ENCODE data around the gene JAZF1. TPM values are rescaled to one million over a fixed set of nuclear protein-coding genes. Genes with fewer than 3 reads are reported as not detected.

Gene JAZF1
- total RNA-seq, 2 donors from 2014 or later: 20.0 to 21.3 TPM

DNA sequence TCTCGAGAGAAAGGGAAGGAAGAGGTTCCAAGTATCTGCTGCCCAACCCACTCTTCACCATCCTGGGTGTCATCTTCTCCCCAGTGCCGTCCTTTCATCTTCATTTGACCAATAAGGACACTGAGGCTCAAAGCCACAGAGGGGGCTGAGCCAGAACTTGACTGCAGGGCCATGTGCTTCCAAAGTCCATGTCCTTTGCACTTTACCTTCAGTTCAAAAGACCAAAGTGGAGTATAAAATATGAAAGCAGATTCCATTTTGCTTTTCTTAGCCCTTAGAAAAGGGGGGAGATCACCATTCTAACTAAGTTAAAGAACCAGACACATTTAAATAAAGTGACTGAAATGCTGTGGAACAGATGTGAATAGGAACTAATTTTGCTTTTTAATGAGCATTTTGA, 56.2 kb downstream of the JAZF1 start:
- no peak for DNase-seq
- no peak for ATAC-seq
- intact Hi-C loops (cut with DNase I): no loop called here

DNA sequence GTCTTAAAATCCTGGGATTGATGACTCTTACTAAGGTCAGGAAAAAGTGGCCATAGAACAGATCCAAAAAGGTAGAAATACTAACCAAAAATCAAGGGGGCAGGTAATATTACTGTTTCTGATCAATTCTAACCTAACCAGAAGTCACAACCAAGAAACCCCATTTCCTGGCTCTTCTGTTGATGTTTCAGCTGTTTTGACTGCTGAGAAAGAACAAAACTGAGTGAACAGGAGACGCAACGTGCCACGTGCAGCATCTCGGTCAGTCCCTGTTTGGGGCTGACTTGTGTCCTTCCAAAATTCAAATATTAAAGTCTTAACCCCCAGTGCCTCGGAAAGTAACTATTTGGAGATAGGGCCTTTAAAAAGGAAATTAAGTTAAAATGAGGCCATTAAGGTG, 56.8 kb downstream of the JAZF1 start:
- ATAC-seq (no peak), DNase-seq (no peak)
- intact Hi-C loops (cut with DNase I): no loop called here

DNA sequence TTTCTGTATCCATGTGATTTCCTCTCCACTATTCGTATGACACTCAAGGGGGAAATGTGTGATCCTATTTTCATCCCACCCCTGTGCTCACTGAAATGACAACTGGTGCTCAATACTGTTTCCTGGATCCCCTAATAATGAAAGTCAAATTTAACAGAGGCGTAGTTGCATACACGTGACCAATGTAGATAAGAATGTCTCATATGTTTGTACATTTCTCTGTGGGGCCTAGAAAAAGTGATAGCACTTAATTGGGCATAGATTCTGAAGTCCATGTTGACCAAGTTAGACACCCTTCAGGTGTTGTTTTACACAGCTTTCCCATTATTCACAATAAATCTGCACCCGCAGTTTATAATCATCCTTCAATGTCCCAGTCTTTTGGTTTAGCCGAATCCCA, 59.1 kb downstream of the JAZF1 start:
- intact Hi-C loops (cut with DNase I): no loop called here
- DNase-seq (no peak), ATAC-seq (no peak)

- ATAC-seq: no peak
- DNase-seq: no peak
- intact Hi-C loops (cut with DNase I): no loop called here
Measured at GRCh38 chr7:28116041-28116440, 64.6 kb downstream of the JAZF1 start.

- DNase-seq (no peak), ATAC-seq (peak in 1 of 2 donors; percentile 28)
- intact Hi-C loops (cut with DNase I): no loop called here
Measured at GRCh38 chr7:28115261-28115660, 65.3 kb downstream of the JAZF1 start.

- intact Hi-C loops (cut with DNase I): no loop called here
- ATAC-seq (no peak), DNase-seq (no peak)
Measured at GRCh38 chr7:28114056-28114455, 66.5 kb downstream of the JAZF1 start.

- DNase-seq (no peak), ATAC-seq (peak; percentile 25 to 67)
- intact Hi-C loops (cut with DNase I): no loop called here
Measured at GRCh38 chr7:28112883-28113540, 67.6 kb downstream of the JAZF1 start.

DNA sequence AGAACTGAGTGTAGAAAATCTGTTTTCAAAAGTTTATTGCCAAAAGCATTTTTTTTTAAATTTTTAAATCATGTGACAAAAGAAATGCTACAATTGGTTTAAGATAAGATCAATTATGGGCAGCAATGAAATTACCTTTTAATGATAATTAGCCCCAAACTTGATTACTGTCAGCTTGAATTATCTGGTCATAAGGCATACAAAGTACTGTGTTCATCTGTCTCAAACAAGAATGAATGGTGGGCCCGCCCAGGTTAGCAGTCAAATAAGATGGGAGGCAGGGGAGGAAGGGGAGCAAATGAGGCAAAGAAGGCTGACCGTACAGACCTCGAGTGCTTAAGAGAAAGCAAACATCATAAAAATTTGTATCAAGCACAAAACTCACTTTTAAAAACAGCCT, 68.1 kb downstream of the JAZF1 start:
- intact Hi-C loops (cut with DNase I): no loop called here
- no peak for DNase-seq
- ATAC-seq: no peak

DNA sequence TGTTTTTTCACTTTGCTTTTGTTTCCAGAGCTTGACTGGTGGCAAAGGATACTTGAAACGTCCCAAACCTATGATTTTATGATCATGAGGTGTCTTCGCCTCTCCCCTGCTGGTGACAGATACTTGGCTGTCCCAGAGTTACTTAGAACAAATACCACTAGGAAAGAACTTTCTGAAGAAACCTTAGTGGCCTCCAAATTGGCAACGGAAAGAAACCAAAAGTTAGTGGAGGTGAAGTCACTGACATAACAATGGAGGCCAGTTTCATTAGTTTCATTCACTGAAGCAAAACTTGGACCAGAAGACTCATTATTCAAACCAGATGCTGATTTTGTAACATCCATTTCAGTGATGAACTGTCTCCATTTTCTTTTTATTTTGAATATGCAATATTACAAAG, 68.6 kb downstream of the JAZF1 start:
- intact Hi-C loops (cut with DNase I): no loop called here
- ATAC-seq: no peak
- DNase-seq: no peak

- intact Hi-C loops (cut with DNase I): no loop called here
- DNase-seq (no peak), ATAC-seq (no peak)
Measured at GRCh38 chr7:28110427-28111012, 70.1 kb downstream of the JAZF1 start.

- intact Hi-C loops (cut with DNase I): loop anchor here in 1 of 2 donors (5.0 kb wide), 1 partner anchor 69 kb away; no protein-coding TSS in a partner anchor
- DNase-seq (no peak), ATAC-seq (no peak)
Measured at GRCh38 chr7:28108747-28109146, 71.8 kb downstream of the JAZF1 start.

DNA sequence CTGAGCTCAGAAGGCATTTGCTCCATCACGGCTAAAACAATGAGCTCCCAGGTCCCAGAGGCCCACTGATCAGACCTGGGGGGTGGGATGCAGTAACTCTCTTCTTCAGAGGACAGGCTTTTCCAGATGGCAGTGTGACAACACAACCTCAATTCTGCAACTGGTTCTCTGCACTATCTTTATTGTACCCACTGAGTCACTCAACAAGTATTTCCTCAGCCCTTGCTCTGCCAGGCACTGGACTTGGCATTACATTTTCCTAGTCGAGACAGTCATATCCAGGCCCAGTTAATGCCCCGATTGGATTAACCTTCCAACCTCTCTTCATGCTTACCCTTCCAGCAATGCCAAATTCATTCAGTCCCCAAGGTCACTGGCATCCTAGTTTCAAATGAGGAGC, 72.6 kb downstream of the JAZF1 start:
- intact Hi-C loops (cut with DNase I): loop anchor here in 1 of 2 donors (5.0 kb wide), 1 partner anchor 69 kb away; no protein-coding TSS in a partner anchor
- peak; percentile 20 to 75 for ATAC-seq
- DNase-seq: no peak

GRCh38 chr7:28106321-28106829, 74.2 kb downstream of the JAZF1 start:
- ATAC-seq: peak; percentile 58 to 65
- DNase-seq: no peak
- intact Hi-C loops (cut with DNase I): loop anchor here in 1 of 2 donors (5.0 kb wide), 1 partner anchor 71 kb away; no protein-coding TSS in a partner anchor

GRCh38 chr7:28105234-28105633, 75.4 kb downstream of the JAZF1 start:
- intact Hi-C loops (cut with DNase I): loop anchor here in 1 of 2 donors (5.0 kb wide), 1 partner anchor 72 kb away; no protein-coding TSS in a partner anchor
- ATAC-seq: peak in 1 of 2 donors; percentile 7
- no peak for DNase-seq

DNA sequence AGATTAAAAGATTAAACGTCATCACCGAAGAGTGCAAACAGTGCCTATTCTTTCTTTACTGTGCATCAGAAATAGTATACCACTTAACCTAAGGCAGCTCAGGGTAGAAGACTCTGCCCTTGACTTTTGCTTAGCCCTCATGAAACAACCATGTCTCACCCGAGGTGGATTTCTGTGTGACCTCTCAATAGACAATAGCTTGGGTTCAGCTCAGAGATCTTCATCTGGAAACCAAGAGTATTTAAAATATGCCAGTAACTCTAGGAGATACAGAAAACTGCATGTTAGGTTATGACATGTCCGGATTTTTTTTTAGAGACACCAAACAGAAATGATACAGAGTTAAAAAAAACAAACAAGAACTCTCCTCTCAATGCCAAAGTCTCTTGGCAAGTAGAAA, 75.8 kb downstream of the JAZF1 start:
- ATAC-seq (no peak), DNase-seq (no peak)
- intact Hi-C loops (cut with DNase I): loop anchor here in 1 of 2 donors (5.0 kb wide), 1 partner anchor 72 kb away; no protein-coding TSS in a partner anchor

DNA sequence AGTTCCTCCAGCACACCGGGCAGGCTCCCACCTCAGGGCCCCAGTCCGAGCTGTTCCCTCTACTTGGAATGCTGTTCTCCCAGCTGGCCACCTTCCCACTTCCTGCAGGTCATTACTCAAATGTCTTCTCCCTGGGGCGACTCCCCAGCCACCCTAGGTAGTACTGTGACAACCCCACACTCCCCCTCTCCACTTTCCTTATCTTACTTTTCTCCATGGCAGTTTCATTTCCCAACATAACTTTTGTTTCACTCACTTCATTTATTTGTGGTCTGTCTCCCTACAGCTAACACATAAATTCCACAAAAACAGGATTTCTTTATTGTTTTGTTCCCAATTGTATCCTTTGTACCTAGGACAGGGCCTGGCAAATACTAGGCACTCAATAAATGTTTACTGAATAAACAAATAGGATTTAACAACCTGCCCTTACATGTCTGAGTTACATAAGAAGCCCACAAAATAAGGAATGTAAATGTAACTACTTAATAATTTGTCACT, 76.5 kb downstream of the JAZF1 start:
- DNase-seq (no peak), ATAC-seq (peak in 1 of 2 donors; percentile 3)
- intact Hi-C loops (cut with DNase I): no loop called here

DNA sequence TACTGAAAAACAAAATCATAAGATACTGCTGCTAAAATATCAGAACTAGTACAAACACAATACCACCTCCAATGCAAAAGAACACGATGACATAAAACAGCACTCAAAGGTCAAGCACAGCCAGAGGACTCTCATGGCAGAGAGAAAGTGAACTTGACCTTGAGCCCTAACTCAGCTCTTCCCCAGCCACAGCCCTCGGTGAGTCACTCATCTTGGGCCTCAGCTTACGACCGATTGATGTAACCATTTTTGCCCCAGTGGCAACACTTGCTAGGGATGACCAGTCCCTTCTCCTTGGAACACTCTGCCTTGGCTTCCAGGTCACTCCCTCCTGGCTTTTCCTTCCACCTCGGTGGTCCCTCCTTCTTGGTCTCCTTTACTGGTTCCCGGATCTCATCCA, 77.8 kb downstream of the JAZF1 start:
- ATAC-seq: peak; percentile 48 to 68
- intact Hi-C loops (cut with DNase I): no loop called here
- peak; percentile 42 for DNase-seq

DNA sequence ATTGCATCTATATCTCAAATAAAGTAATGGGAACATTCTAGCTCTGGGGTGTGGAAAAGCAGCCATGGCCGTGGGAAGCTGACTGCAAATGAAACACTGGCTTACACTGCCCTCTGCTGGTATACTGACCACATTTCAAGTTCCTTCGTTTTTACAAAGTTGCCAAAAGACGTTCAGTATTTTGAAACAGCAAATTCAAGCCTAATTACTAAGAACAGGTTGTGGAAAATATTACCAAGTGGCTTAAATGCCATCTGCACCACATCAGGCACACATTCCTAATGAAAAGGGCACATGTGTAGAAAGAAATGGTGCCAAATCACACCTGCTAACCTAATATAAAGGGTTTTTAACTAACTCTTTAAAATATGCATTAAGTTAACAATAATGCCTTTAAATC, 83.9 kb downstream of the JAZF1 start:
- intact Hi-C loops (cut with DNase I): loop anchor here (2.0 to 10.0 kb wide), 2 partner anchors 892 to 900 kb away; partner anchors contain the start of gene HOXA13 (in 1 of the 2)
- peak; percentile 47 for DNase-seq

DNA sequence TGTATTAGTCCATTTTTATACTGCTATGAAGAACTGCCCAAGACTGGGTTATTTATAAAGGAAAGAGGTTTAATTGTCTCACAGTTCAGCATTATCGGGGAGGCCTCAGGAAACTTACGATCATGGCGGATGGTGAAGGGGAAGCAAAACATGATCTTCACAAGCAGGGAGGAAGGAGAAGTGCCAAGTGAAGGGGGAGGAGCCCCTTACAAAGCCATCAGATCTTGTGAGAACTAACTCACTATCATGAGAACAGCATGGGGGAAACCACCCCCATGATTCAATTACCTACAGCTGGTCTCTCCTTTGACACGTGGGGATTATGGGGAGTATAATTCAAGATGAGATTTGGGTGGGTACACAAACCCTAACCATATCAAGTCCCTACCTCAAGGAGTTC, 85.4 kb downstream of the JAZF1 start:
- DNase-seq (no peak), ATAC-seq (no peak)
- intact Hi-C loops (cut with DNase I): loop anchor here in 1 of 2 donors (10.0 kb wide), 1 partner anchor 890 kb away; the partner anchor contains the start of gene HOXA13

More for the DNA sequence above, 83.9 kb downstream of the JAZF1 start:
- ATAC-seq: peak; percentile 76

DNA sequence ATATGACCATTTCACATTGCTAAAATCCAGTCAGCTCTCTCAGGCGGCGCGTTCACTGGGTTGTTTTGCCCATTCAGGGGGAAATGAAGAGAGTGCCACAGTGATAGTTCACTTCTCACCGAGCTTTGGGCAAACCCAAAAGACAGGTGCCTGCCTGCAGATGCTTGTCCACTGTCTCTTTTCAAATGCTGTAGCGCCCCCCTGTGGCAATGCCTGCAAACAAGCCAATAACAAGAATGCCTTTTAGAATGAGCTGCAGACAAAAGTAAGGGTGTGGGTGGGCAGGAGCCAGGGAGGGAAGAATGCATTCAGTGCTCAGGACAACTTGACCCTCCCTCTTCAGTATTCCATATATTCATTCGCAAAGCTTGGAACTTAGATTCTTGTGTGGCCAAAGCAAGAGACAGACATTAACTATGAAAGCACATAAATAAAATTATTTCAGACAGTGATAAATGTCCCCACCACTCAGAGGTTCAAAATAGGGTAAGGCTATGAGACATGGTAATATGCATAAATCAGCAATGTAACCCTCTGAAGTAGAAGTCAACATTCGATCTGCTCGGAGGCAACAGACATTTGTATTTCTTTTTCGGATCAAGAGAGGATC, 86.9 kb downstream of the JAZF1 start:
- intact Hi-C loops (cut with DNase I): loop anchor here in 1 of 2 donors (10.0 kb wide), 1 partner anchor 889 kb away; the partner anchor contains the start of gene HOXA13
- DNase-seq (peak; percentile 68), ATAC-seq (peak; percentile 40)
